SHP77 treated with DMSO at 0.1 percent for 48 hours (cell line): ENCODE data around the gene CTRB2.

Experiments
- DNase-seq: peaks from one replicate; lab custom pipeline; 2025; lab: John Stamatoyannopoulos, UW

Gene CTRB2

DNA sequence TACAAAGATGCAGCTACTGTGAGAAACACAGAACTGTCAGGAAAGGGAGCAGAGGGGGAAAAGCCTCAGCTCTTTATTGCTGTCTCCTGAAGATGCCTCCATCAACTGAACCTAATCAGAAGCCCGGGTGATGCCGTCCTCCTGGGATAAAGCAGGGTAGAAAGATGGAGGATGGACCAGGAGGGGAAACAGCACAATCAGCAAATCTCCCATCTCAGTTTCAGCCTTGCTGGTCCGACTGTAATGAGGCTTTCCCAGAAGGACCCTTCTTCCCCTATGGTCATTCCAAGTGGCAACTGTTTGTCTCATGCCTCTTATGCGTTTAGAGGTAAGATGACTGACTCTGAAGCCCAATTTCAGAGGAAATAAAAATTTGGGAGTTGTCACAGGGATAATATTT lies 34.4 kb downstream of the CTRB2 start:
- no peak for DNase-seq

- DNase-seq, result no peak
Observed at GRCh38 chr16:75169899-75170405, 37.0 kb downstream of the CTRB2 start.

DNA sequence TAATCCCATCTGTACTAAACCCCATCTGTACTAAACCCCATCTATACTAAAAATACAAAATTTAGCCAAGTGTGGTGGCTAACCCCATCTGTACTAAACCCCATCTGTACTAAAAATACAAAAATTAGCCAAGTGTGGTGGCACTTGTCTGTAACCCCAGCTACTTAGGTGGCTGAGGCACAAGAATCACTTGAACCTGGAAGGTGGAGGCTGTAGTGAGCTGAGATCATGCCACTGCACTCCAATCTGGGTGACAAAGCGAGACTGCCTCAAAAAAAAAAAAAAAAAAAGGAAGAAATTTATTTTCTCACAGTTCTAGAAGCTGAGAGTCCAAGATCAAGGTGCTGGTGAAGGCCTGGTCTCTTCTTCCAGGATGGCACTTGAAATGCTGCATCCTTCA lies 46.6 kb downstream of the CTRB2 start:
- DNase-seq, result no peak
